ENCODE results near the gene DAB1.

Gene DAB1

DNA sequence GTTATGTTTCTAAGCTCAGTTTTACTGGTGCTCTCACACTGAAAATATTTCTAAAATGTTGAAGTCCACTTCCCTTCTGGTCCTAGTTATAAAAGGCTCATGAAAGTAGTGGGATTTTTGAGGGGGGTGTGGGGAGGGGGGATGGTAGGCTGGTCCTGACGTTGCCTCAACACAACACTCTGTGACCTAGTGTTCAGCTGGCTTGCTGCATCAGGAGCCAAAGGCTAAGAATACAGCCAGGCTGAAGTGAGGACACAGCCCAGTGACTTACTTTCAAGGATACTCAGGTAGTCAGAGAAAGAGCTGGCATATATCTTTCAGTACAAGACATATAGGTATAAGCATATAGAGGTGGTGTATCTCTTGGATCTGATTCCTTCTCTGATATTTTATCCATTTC, 306.1 kb downstream of the DAB1 start:
- no peak overlapping the region for H3K27ac ChIP-seq
- TF ChIP-seq, protein P1, sequence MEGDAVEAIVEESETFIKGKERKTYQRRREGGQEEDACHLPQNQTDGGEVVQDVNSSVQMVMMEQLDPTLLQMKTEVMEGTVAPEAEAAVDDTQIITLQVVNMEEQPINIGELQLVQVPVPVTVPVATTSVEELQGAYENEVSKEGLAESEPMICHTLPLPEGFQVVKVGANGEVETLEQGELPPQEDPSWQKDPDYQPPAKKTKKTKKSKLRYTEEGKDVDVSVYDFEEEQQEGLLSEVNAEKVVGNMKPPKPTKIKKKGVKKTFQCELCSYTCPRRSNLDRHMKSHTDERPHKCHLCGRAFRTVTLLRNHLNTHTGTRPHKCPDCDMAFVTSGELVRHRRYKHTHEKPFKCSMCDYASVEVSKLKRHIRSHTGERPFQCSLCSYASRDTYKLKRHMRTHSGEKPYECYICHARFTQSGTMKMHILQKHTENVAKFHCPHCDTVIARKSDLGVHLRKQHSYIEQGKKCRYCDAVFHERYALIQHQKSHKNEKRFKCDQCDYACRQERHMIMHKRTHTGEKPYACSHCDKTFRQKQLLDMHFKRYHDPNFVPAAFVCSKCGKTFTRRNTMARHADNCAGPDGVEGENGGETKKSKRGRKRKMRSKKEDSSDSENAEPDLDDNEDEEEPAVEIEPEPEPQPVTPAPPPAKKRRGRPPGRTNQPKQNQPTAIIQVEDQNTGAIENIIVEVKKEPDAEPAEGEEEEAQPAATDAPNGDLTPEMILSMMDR (conservative IDR thresholded peaks at IDR 0.05): no peak

DNA sequence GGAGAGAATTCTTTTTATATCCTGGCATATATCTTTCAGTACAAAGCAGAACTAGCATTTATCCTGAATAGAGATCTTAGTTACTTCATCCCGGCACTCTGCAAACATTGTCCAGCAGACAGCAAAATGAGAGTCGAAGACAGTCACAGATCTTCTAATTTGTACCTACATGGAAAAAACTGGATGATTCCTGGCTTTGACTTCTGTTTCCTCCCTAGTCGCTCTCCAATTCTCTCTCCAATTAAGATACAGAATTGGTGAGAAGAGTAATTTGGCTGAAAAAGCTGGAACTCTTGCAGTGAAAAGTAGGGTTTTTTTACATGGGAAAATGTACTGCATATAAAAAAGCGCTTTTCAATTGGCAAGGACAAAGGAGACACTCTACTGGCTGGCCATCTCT, 307.0 kb downstream of the DAB1 start:
- no peak overlapping the region for H3K27ac ChIP-seq
- TF ChIP-seq, protein P1 (conservative IDR thresholded peaks at IDR 0.05): no peak

DNA sequence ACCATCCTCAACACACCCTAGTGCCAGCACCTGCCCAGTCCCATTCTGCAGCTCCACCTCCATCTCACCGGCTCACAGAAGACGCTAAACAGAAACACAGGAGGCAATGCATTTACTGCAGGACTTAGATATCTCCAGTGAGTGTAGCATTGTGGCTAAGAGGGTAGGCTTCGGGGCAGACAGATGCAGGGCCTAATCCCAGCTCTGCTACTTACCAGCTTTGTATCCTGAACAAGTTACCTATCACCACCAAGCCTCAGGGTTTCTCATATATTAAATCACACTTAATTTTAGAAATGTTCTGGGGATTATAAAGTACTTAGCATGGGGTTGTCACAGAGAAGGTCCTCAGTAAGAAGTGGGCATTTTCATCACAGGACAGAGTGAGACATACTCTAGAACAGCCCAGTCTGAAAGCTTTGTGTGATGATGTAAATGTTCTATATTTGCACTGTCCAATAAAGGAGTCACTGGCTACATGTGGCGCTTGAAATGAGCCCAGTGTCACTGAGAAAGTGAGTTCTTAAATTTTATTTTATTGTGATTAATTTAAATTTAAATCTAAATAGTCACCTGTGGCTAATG, 308.7 kb downstream of the DAB1 start:
- TF ChIP-seq, protein P1 (conservative IDR thresholded peaks at IDR 0.05): no peak
- no peak overlapping the region for H3K27ac ChIP-seq

DNA sequence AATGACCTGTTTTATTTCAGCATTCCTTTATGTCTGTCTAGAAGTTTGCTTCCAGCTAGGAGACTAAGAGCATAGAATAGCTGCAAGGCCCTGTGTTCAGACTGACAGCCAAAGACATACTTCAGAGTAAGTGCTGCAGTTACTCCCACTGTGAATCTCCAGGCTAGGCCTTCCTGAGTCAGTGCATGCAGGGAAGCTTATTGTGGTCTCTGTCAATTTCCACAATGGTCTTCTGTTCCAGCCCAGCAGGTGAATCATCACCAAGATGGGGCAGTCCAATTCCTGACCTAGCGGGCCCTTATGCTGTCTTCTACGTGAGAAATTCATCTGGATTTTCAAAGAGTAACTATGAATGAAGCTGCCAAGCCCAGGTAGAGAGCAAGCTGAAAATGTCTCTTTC, 311.7 kb downstream of the DAB1 start:
- no peak overlapping the region for H3K27ac ChIP-seq
- TF ChIP-seq, protein P1 (conservative IDR thresholded peaks at IDR 0.05): no peak

DNA sequence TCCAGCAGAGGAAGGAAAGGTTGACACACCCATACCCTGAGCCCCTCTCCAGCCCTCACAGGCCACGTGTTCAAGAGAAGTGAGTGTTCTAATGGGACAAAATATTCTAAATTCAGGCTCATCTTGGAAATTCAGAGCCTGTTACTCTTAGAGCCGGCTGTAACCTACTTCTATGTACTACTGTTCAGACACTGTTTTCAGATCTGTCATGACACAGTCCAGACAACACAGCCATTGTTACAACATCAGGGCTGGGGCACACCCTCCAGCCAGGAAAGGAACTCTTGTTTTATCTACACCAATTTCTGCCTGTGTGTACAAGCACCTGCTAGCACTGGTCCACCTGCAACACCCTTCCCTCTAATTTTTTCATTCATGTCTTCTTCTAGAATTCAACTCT, 312.7 kb downstream of the DAB1 start:
- TF ChIP-seq, protein P1 (conservative IDR thresholded peaks at IDR 0.05): no peak
- no peak overlapping the region for H3K27ac ChIP-seq

DNA sequence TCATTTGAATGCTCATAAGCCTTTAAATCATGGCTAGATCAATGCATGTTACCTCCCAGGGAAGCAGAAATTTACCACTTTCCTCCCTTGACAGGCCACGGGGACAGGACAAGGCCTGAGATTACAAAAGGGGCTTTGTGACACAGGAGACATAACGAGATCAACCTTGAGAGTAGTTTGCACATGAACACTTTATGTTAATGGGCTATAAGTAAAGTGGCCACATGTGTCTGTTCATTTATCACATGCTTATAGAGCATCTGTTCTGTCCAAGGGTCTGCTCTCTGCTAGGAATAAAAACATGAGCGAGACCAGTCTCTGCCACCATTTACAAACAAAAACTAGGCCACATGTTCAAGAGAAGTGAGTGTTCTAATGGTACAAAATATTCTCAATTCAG, 314.0 kb downstream of the DAB1 start:
- TF ChIP-seq, protein P1 (conservative IDR thresholded peaks at IDR 0.05): no peak

DNA sequence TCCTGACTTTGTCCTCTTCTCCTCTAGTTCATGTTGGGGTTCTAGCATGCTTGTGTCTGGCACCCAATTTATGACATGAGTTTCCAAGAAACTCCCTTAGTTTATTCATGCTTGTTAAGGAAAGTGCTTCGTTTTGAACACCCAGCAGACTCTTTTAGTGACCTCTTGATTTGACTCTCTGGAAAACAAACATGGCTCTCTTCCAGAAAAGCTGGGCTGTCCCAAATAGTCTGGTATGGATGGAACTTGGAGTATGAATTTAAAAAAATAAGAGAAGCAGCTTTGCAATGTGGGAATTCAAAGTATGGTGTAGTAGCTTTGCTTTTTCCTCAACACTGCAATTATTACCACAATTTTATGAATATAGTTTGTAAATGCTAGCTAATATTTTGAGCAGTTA, 314.6 kb downstream of the DAB1 start:
- H3K27ac ChIP-seq: no peak overlapping the region
- TF ChIP-seq, protein P1 (conservative IDR thresholded peaks at IDR 0.05): no peak

More for the DNA sequence above, 314.0 kb downstream of the DAB1 start:
- H3K27ac ChIP-seq: no peak overlapping the region

All from VCaP (cell line).